Sigmoid colon (tissue), 7 donors: ENCODE measurements around the gene RAMP1. TPM values are rescaled to one million over a fixed set of nuclear protein-coding genes. Genes with fewer than 3 reads are reported as not detected.

Experiments used
- DNase-seq: peaks from one replicate; pipeline ENCODE4 v3.0.0-alpha.2; 2019
- H3K27ac ChIP-seq, 4 donors: fragments of 200-600 bp; sonication (generic); one replicate each; pipeline ENCODE4 v1.5.1; 2016 to 2019; ENCODE audit warnings: mild to moderate bottlenecking in 1 of 4
- H3K27me3 ChIP-seq, 3 donors: fragments of 200-600 bp; sonication (generic); one replicate each; pipeline ENCODE4 v1.5.1; 2019; ENCODE audit warnings: mild to moderate bottlenecking in 1 of 3
- H3K36me3 ChIP-seq, 4 donors: fragments of 200-600 bp; sonication (generic); one replicate each; pipeline ENCODE4 v1.5.1; 2016 to 2019
- H3K4me1 ChIP-seq, 4 donors: fragments of 200-600 bp; sonication (generic); one replicate each; pipeline ENCODE4 v1.5.1; 2017 to 2019
- H3K4me3 ChIP-seq, 4 donors: fragments of 200-600 bp; sonication (generic); one replicate each; pipeline ENCODE4 v1.5.1; 2017 to 2019; ENCODE audit warnings: mild to moderate bottlenecking in 2 of 4, moderate library complexity in 1 of 4
- H3K9me3 ChIP-seq, 4 donors: fragments of 200-600 bp in 3 of 4; sonication (generic) in 3 of 4; one replicate each; pipeline versions ENCODE4 v1.5.1 to v1.6.1; 2013 to 2019
- EP300 ChIP-seq, 4 donors: sonication (generic); formaldehyde crosslinking; IDR thresholded peaks; one replicate each; pipeline ENCODE4 v1.6.1; 2017; ENCODE audit warnings: antibody characterized with exemption in 4 of 4
- POLR2A ChIP-seq, 2 donors: fragments of 450-650 bp; IDR thresholded peaks; one replicate each; pipeline ENCODE4 v1.6.1; 2016; ENCODE audit warnings: antibody characterized with exemption in 2 of 2, mild to moderate bottlenecking in 2 of 2, moderate library complexity in 2 of 2
- POLR2AphosphoS5 ChIP-seq, 4 donors: sonication (generic); formaldehyde crosslinking; IDR thresholded peaks; one replicate each; pipeline ENCODE4 v1.6.1; 2017; ENCODE audit warnings: antibody characterized with exemption in 4 of 4
- WGBS, 2 donors: extraction: QIAGEN DNeasy Blood & Tissue Kit; methylation state at CpG; one replicate each; pipeline ENCODE4 v1.1.7; 2013; 5-methylcytosine and 5-hydroxymethylcytosine counted together
- intact Hi-C: fragments of 100-400 bp; cut with DNase I; formaldehyde crosslinking; loops from one replicate; pipeline ENCODE4 v1.15.1; 2023
- polyA plus RNA-seq, 3 donors: library from polyadenylated mRNA; stranded (reverse); fragments of 200-250 nt; gene quantifications; one replicate each; pipeline ENCODE4 v1.2.3, GENCODE V29; 2013
- total RNA-seq, 4 donors: library from RNA; depleted of rRNA; stranded (reverse); fragments of >200 nt; gene quantifications; one replicate each; pipeline ENCODE4 v1.1.0, GENCODE V29; 2016
- TF ChIP-seq, protein P1 (sequence below), 4 experiments: fragments of 450-650 bp in 3 of 4; fragments of 200-600 bp in 1 of 4; IDR thresholded peaks; one replicate each; pipeline ENCODE4 v1.5.1; 2016 to 2019; ENCODE audit warnings: antibody characterized with exemption in 4 of 4, mild to moderate bottlenecking in 3 of 4, moderate library complexity in 2 of 4
- donor health status: healthy with polysubstance abuse.
- donor health status: Bipolar disorder and iron deficiency.
- donor health status: healthy.

RAMP1 gene
- total and polyA plus RNA-seq, 7 donors, result 13.2 to 788 (median 372) TPM; not detected in 1

DNA sequence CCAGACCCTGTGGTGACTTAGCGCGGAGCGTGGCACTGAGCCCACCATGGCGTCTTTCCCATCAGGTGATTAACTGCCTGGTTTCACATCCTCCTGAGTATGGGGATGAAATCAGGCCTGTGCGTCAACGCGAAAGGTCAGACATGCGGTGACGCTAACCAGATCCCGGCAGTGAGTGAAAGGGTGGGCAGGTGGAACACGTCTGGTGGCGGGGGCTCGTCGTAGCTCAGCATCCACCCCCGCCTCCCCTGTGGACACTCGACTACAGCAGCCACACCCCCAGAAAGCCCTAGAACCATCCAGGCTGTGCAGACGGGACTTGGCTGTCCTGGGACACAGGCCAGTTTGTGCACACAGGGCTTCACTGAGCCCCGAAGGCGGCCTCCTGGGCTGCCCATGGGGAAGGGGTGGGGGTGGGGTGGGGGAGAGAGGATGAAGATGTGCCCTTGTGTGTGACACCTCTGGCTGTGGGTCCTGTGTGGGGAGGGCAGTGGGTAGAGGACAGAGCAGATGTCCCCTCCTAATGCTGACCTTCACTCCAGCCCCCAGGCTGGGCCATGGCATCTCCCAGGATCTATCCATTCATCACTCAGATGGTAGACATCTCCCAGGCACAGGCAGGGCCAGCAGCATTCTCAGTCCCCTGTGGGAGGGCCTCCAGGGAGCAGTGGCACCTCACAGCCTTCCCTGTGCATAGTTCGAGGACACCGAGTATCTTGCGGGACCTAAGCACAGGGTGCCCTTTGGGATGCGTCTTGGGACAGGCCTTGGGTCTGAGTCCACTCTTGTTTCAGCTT lies 27.5 kb downstream of the RAMP1 start:
- 82 to 90% methylated on average over 23 of the region's 23 CpGs for WGBS, 2 donors
- peak; percentile 99 to 100 (median 100) for TF ChIP-seq EP300 (IDR thresholded peaks at IDR 0.05)
- TF ChIP-seq, protein P1, sequence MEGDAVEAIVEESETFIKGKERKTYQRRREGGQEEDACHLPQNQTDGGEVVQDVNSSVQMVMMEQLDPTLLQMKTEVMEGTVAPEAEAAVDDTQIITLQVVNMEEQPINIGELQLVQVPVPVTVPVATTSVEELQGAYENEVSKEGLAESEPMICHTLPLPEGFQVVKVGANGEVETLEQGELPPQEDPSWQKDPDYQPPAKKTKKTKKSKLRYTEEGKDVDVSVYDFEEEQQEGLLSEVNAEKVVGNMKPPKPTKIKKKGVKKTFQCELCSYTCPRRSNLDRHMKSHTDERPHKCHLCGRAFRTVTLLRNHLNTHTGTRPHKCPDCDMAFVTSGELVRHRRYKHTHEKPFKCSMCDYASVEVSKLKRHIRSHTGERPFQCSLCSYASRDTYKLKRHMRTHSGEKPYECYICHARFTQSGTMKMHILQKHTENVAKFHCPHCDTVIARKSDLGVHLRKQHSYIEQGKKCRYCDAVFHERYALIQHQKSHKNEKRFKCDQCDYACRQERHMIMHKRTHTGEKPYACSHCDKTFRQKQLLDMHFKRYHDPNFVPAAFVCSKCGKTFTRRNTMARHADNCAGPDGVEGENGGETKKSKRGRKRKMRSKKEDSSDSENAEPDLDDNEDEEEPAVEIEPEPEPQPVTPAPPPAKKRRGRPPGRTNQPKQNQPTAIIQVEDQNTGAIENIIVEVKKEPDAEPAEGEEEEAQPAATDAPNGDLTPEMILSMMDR (IDR thresholded peaks at IDR 0.05), result no peak
- TF ChIP-seq POLR2A (IDR thresholded peaks at IDR 0.05), result no peak
- TF ChIP-seq POLR2AphosphoS5 (IDR thresholded peaks at IDR 0.05), result peak; percentile 100
- intact Hi-C loops, result loop anchor here (1.0 to 10.0 kb wide), 3 partner anchors 22 to 710 kb away; no protein-coding TSS in a partner anchor
- Histone ChIP-seq H3K9me3 (no peaks in the 10 kb centered on the region), H3K27ac (peak overlapping the region; percentile 91 to 97 (median 96)), H3K36me3 (peaks cover 0 to 2% (median 0%) of the 10 kb centered on the region in 4 donors), H3K4me3 (peak overlapping the region in 2 of 4 donors; percentile 13 to 23), H3K27me3 (no peaks in the 10 kb centered on the region), H3K4me1 (peaks cover 0 to 78% (median 68%) of the 10 kb centered on the region in 4 donors)
- peak; percentile 100 for DNase-seq

DNA sequence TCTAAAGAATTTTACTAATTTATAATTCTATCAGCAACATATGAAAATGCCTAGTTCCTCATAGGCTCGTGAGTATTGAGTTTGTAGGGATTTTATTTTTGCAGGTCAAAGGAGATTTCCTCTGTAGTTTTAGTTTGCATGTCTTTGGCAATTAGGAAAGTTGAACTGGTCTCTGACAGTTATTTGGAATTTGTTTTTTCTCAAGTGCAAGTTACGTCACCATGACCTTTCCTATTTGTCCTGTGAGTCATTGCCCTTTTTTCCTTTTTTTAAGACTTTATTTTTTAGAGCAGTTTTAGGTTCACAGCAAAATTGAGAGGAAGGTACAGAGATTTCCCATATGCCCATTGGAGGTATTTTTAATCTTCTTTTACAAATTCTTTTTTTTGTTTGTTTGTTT lies 29.0 kb downstream of the RAMP1 start:
- WGBS, 2 donors, result 47 to 52% methylated on average over 2 of the region's 2 CpGs
- DNase-seq, result no peak
- H3K27ac ChIP-seq, result peak overlapping the region; percentile 91 to 97 (median 96)
- H3K27me3 ChIP-seq, result no peaks in the 10 kb centered on the region
- no peaks in the 10 kb centered on the region for H3K36me3 ChIP-seq
- TF ChIP-seq EP300 (IDR thresholded peaks at IDR 0.05), result no peak
- TF ChIP-seq POLR2AphosphoS5 (IDR thresholded peaks at IDR 0.05), result peak; percentile 40 to 63 (median 48)
- TF ChIP-seq, protein P1 (IDR thresholded peaks at IDR 0.05), result no peak
- TF ChIP-seq POLR2A (IDR thresholded peaks at IDR 0.05), result no peak
- no peak overlapping the region for H3K4me3 ChIP-seq
- H3K9me3 ChIP-seq, result no peaks in the 10 kb centered on the region
- H3K4me1 ChIP-seq, result peaks cover 0 to 78% (median 67%) of the 10 kb centered on the region in 4 donors
- intact Hi-C loops, result loop anchor here (5.0 to 10.0 kb wide), 2 partner anchors 194 to 709 kb away; no protein-coding TSS in a partner anchor

DNA sequence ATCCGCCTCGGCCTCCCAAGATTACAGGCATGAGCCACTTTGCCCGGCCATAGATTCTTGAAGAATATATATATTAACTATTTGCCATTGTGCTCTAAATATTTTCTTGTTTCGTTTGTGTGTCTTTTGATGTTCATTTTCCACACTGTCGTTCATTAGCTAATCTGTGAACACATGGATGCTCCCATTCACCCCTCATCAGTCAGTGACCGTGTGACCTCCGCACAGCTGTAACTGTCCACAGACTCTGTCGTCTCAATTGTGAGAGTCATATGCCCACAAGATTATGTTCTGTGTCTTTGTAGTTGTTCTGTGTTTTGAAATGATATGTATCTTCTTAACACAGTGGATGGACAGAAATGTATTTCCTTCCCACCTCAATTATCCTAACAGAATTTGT lies 29.6 kb downstream of the RAMP1 start:
- intact Hi-C loops, result loop anchor here (5.0 to 10.0 kb wide), 2 partner anchors 194 to 708 kb away; no protein-coding TSS in a partner anchor
- DNase-seq, result peak; percentile 56
- no peak overlapping the region for H3K4me3 ChIP-seq
- 91 to 92% methylated on average over 8 of the region's 8 CpGs for WGBS, 2 donors
- H3K9me3 ChIP-seq, result no peaks in the 10 kb centered on the region
- TF ChIP-seq POLR2A (IDR thresholded peaks at IDR 0.05) (no peak), POLR2AphosphoS5 (IDR thresholded peaks at IDR 0.05) (no peak), EP300 (IDR thresholded peaks at IDR 0.05) (no peak)
- TF ChIP-seq, protein P1 (IDR thresholded peaks at IDR 0.05), result no peak
- no peaks in the 10 kb centered on the region for H3K27me3 ChIP-seq
- H3K27ac ChIP-seq, result peak overlapping the region; percentile 91 to 97 (median 96)
- H3K36me3 ChIP-seq, result no peaks in the 10 kb centered on the region
- H3K4me1 ChIP-seq, result peaks cover 0 to 78% (median 67%) of the 10 kb centered on the region in 4 donors

DNA sequence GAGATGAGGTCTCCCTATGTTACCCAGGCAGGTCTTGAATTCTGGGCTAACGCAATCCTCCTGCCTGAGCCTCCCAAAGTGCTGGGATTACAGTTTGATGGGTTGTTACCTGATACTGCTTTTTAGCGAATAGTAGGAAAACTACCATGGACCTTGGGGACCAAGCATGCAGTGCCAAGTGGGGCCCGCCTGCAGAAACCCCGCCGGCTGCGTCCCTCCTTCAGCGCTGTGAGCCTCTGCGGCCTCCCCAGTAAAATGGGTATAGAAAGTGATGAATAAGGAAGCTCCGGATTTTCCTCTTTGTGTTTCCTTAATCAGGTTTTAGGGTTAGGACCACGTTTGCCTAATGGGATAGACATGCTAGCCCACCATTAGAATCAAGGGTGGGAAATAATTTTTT lies 30.4 kb downstream of the RAMP1 start:
- H3K27ac ChIP-seq, result peak overlapping the region; percentile 91 to 97 (median 96)
- TF ChIP-seq POLR2AphosphoS5 (IDR thresholded peaks at IDR 0.05) (no peak), POLR2A (IDR thresholded peaks at IDR 0.05) (no peak), EP300 (IDR thresholded peaks at IDR 0.05) (no peak)
- TF ChIP-seq, protein P1 (IDR thresholded peaks at IDR 0.05), result no peak
- H3K4me1 ChIP-seq, result peaks cover 0 to 78% (median 67%) of the 10 kb centered on the region in 4 donors
- no peaks in the 10 kb centered on the region for H3K9me3 ChIP-seq
- H3K36me3 ChIP-seq, result no peaks in the 10 kb centered on the region
- no peak overlapping the region for H3K4me3 ChIP-seq
- intact Hi-C loops, result loop anchor here (5.0 to 10.0 kb wide), 2 partner anchors 195 to 707 kb away; no protein-coding TSS in a partner anchor
- WGBS, 2 donors, result 96 to 97% methylated on average over 10 of the region's 10 CpGs
- peak; percentile 28 for DNase-seq
- no peaks in the 10 kb centered on the region for H3K27me3 ChIP-seq
